ENCODE measurements around the gene TMEM143.

Gene TMEM143

GRCh38 chr19:48290771-48291488 lies 72.8 kb downstream of the TMEM143 start:
- peak; percentile 71 for DNase-seq

- peak; percentile 15 for DNase-seq
Measured at GRCh38 chr19:48290401-48290770, 73.4 kb downstream of the TMEM143 start.

- DNase-seq: no peak
Measured at GRCh38 chr19:48287748-48288147, 76.0 kb downstream of the TMEM143 start.

- DNase-seq: no peak
Measured at GRCh38 chr19:48284896-48285295, 78.8 kb downstream of the TMEM143 start.

GRCh38 chr19:48283908-48284307 lies 79.8 kb downstream of the TMEM143 start:
- DNase-seq: peak; percentile 74
